Neural crest cell (in vitro differentiated cells): ENCODE results near the gene MIXL1. TPM values are rescaled to one million over a fixed set of nuclear protein-coding genes. Genes with fewer than 3 reads are reported as not detected.

Experiments used
- DNase-seq: peaks from one replicate; pipeline ENCODE4 v3.0.0; 2021; ENCODE audit warnings: low read depth, mixed read lengths, low spot score
- H3K27ac Mint-ChIP-seq: one replicate; pipeline ENCODE4 v1.8.0; 2021; ENCODE audit warnings: mild to moderate bottlenecking, mixed read lengths; ENCODE audit not compliant: unreplicated experiment
- H3K27me3 Mint-ChIP-seq: 2 replicates; pipeline ENCODE4 v1.8.0; 2021; ENCODE audit warnings: low read depth, mild to moderate bottlenecking, mixed read lengths
- H3K36me3 Mint-ChIP-seq: 2 replicates; pipeline ENCODE4 v1.8.0; 2021; ENCODE audit warnings: low read depth, mild to moderate bottlenecking, mixed read lengths
- H3K4me1 Mint-ChIP-seq: 2 replicates; pipeline ENCODE4 v1.8.0; 2021; ENCODE audit warnings: mixed read lengths
- H3K4me3 Mint-ChIP-seq: one replicate; pipeline ENCODE4 v1.8.0; 2021; ENCODE audit warnings: mild to moderate bottlenecking, mixed read lengths
- H3K9me3 Mint-ChIP-seq: 2 replicates; pipeline ENCODE4 v1.8.0; 2021; ENCODE audit warnings: mixed read lengths
- CTCF ChIP-seq: fragments of 200-600 bp; sonication (generic); conservative IDR thresholded peaks from 2 replicates; pipeline ENCODE4 v1.5.0; 2021; ENCODE audit warnings: antibody characterized with exemption, mild to moderate bottlenecking
- total RNA-seq: library from RNA; stranded (reverse); gene quantifications from 2 replicates; pipeline ENCODE4 v1.2.1, GENCODE V29; 2021

Gene MIXL1
- total RNA-seq, 1 donor from 2014 or later = 0.37 TPM

GRCh38 chr1:226186124-226187018 lies 37.1 kb upstream of the MIXL1 start, which contains the start of gene ACBD3:
TSS of gene ACBD3 (minus strand) at chr1:226186741. CDS start at chr1:226186675, 66 bp downstream.
- Mint-ChIP-seq H3K4me1 (peaks cover 38% of the 10 kb centered on the region), H3K27me3 (no peaks in the 10 kb centered on the region), H3K4me3 (peak within 1 kb of the TSS; percentile 96), H3K27ac (peak within 1 kb of the TSS; percentile 97), H3K36me3 (no peaks in the 10 kb centered on the region), H3K9me3 (no peaks in the 10 kb centered on the region)
- peak; percentile 84 for DNase-seq
- TF ChIP-seq CTCF = no peak

GRCh38 chr1:226187019-226187322 lies 36.5 kb upstream of the MIXL1 start:
- no peak for DNase-seq
- Mint-ChIP-seq H3K27me3 (no peaks in the 10 kb centered on the region), H3K36me3 (no peaks in the 10 kb centered on the region), H3K4me1 (peaks cover 32% of the 10 kb centered on the region), H3K9me3 (no peaks in the 10 kb centered on the region), H3K4me3 (peak overlapping the region; percentile 92), H3K27ac (no peak overlapping the region)
- TF ChIP-seq CTCF = peak; percentile 15

- H3K27me3 Mint-ChIP-seq = no peaks in the 10 kb centered on the region
- no peak for DNase-seq
- H3K9me3 Mint-ChIP-seq = no peaks in the 10 kb centered on the region
- peak overlapping the region; percentile 92 for H3K4me3 Mint-ChIP-seq
- H3K27ac Mint-ChIP-seq = no peak overlapping the region
- no peaks in the 10 kb centered on the region for H3K36me3 Mint-ChIP-seq
- peaks cover 29% of the 10 kb centered on the region for H3K4me1 Mint-ChIP-seq
- no peak for TF ChIP-seq CTCF
Measured at GRCh38 chr1:226187380-226187779, 36.1 kb upstream of the MIXL1 start.

- Mint-ChIP-seq H3K36me3 (no peaks in the 10 kb centered on the region), H3K4me3 (no peak overlapping the region), H3K9me3 (no peaks in the 10 kb centered on the region), H3K27me3 (peaks cover 11% of the 10 kb centered on the region), H3K27ac (no peak overlapping the region), H3K4me1 (no peaks in the 10 kb centered on the region)
- no peak for DNase-seq
- no peak for TF ChIP-seq CTCF
Measured at GRCh38 chr1:226195144-226195543, 28.3 kb upstream of the MIXL1 start.

GRCh38 chr1:226199971-226200370 lies 23.5 kb upstream of the MIXL1 start:
- H3K4me3 Mint-ChIP-seq = no peak overlapping the region
- no peaks in the 10 kb centered on the region for H3K36me3 Mint-ChIP-seq
- H3K27ac Mint-ChIP-seq = no peak overlapping the region
- no peaks in the 10 kb centered on the region for H3K4me1 Mint-ChIP-seq
- no peak for DNase-seq
- peaks cover 2% of the 10 kb centered on the region for H3K9me3 Mint-ChIP-seq
- peaks cover 13% of the 10 kb centered on the region for H3K27me3 Mint-ChIP-seq
- TF ChIP-seq CTCF = no peak
